Measurements from ENCODE around the gene ULK3. TPM values are rescaled to one million over a fixed set of nuclear protein-coding genes. Genes with fewer than 3 reads are reported as not detected.

ULK3 gene
- total RNA-seq, 1 donor from 2014 or later = 37.3 TPM

- no peak for DNase-seq (ENCODE audit: low spot score, unreplicated experiment)
- Mint-ChIP-seq H3K9me3 (ENCODE audit: low read depth) (no peaks in the 10 kb centered on the region), H3K27ac (no peak overlapping the region), H3K4me1 (ENCODE audit: low read depth) (no peaks in the 10 kb centered on the region), H3K27me3 (peaks cover 28% of the 10 kb centered on the region), H3K4me3 (ENCODE audit: low read depth) (no peak overlapping the region), H3K36me3 (ENCODE audit: insufficient read depth) (peaks cover 2% of the 10 kb centered on the region)
- TF ChIP-seq, protein P1, sequence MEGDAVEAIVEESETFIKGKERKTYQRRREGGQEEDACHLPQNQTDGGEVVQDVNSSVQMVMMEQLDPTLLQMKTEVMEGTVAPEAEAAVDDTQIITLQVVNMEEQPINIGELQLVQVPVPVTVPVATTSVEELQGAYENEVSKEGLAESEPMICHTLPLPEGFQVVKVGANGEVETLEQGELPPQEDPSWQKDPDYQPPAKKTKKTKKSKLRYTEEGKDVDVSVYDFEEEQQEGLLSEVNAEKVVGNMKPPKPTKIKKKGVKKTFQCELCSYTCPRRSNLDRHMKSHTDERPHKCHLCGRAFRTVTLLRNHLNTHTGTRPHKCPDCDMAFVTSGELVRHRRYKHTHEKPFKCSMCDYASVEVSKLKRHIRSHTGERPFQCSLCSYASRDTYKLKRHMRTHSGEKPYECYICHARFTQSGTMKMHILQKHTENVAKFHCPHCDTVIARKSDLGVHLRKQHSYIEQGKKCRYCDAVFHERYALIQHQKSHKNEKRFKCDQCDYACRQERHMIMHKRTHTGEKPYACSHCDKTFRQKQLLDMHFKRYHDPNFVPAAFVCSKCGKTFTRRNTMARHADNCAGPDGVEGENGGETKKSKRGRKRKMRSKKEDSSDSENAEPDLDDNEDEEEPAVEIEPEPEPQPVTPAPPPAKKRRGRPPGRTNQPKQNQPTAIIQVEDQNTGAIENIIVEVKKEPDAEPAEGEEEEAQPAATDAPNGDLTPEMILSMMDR (IDR thresholded peaks at IDR 0.05; ENCODE audit: unreplicated experiment) = no peak
Observed at GRCh38 chr15:74831813-74832495, 11.0 kb downstream of the ULK3 start.

DNA sequence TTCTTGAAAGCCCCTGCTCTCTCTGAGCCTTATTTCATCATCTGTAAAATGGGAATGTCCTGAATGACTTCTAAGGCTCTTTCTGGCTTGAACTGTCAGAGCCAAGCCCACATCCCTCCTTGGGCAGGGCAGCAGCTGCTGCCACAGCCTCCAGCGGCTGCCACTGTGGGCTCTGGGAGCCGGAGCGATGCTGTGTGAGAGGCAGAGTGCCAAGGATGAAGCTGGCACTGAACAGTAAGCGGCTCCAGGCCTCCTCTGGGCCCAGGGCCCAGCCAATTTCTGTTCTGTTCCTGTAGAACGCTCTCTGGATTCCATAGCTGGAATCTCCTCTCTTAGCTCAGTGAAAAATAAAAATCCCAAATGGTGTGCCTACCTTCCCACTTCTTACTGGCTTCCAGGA lies 12.1 kb downstream of the ULK3 start:
- no peak overlapping the region for H3K4me3 Mint-ChIP-seq (ENCODE audit: low read depth)
- H3K9me3 Mint-ChIP-seq (ENCODE audit: low read depth) = no peaks in the 10 kb centered on the region
- H3K4me1 Mint-ChIP-seq (ENCODE audit: low read depth) = no peaks in the 10 kb centered on the region
- TF ChIP-seq, protein P1 (IDR thresholded peaks at IDR 0.05; ENCODE audit: unreplicated experiment) = no peak
- H3K27ac Mint-ChIP-seq = no peak overlapping the region
- H3K36me3 Mint-ChIP-seq (ENCODE audit: insufficient read depth) = peaks cover 2% of the 10 kb centered on the region
- peaks cover 37% of the 10 kb centered on the region for H3K27me3 Mint-ChIP-seq
- no peak for DNase-seq (ENCODE audit: low spot score, unreplicated experiment)

GRCh38 chr15:74829991-74830390 lies 13.0 kb downstream of the ULK3 start:
- TF ChIP-seq, protein P1 (IDR thresholded peaks at IDR 0.05; ENCODE audit: unreplicated experiment) = no peak
- Mint-ChIP-seq H3K27me3 (peaks cover 45% of the 10 kb centered on the region), H3K27ac (no peak overlapping the region), H3K4me1 (ENCODE audit: low read depth) (no peaks in the 10 kb centered on the region), H3K9me3 (ENCODE audit: low read depth) (no peaks in the 10 kb centered on the region), H3K36me3 (ENCODE audit: insufficient read depth) (no peaks in the 10 kb centered on the region), H3K4me3 (ENCODE audit: low read depth) (no peak overlapping the region)
- DNase-seq (ENCODE audit: low spot score, unreplicated experiment) = no peak

DNA sequence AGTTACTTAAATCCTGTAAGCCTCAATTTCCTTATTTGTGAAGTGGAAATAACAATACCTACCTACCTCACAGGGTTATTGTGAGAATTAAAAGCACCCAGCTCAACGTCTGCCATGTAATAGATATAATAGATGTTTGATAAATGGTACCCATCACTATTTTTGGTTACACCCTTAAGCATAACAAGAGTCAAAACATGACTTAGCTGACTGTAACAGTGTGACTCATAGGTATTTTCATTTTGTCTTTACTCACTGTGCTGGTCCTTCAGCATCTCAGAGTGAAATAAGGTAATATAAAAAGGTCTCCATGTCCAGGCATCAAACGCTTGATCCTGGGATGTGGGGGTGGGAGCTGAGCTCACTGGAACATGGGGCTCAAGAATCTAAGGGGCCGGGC lies 13.5 kb downstream of the ULK3 start:
- Mint-ChIP-seq H3K4me1 (ENCODE audit: low read depth) (no peaks in the 10 kb centered on the region), H3K36me3 (ENCODE audit: insufficient read depth) (no peaks in the 10 kb centered on the region), H3K27ac (no peak overlapping the region), H3K9me3 (ENCODE audit: low read depth) (no peaks in the 10 kb centered on the region), H3K4me3 (ENCODE audit: low read depth) (no peak overlapping the region), H3K27me3 (peaks cover 50% of the 10 kb centered on the region)
- no peak for DNase-seq (ENCODE audit: low spot score, unreplicated experiment)
- TF ChIP-seq, protein P1 (IDR thresholded peaks at IDR 0.05; ENCODE audit: unreplicated experiment) = no peak

- no peak overlapping the region for H3K27ac Mint-ChIP-seq
- no peak for DNase-seq (ENCODE audit: low spot score, unreplicated experiment)
- H3K4me3 Mint-ChIP-seq (ENCODE audit: low read depth) = no peak overlapping the region
- TF ChIP-seq, protein P1 (IDR thresholded peaks at IDR 0.05; ENCODE audit: unreplicated experiment) = no peak
- no peaks in the 10 kb centered on the region for H3K4me1 Mint-ChIP-seq (ENCODE audit: low read depth)
- H3K36me3 Mint-ChIP-seq (ENCODE audit: insufficient read depth) = no peaks in the 10 kb centered on the region
- peaks cover 56% of the 10 kb centered on the region for H3K27me3 Mint-ChIP-seq
- H3K9me3 Mint-ChIP-seq (ENCODE audit: low read depth) = no peaks in the 10 kb centered on the region
Observed at GRCh38 chr15:74828835-74829234, 14.1 kb downstream of the ULK3 start.
